ENCODE data around the gene ADGRF5. TPM values are rescaled to one million over a fixed set of nuclear protein-coding genes. Genes with fewer than 3 reads are reported as not detected.
"Not testable (repeated sequence)": the region's sequence is repeated elsewhere in the genome, so short reads cannot be mapped to it uniquely, and the experiment has no call there.

ADGRF5 gene
- total and polyA plus RNA-seq, 12 donors, result 13.3 to 98.5 (median 39.3) TPM

- WGBS, 4 donors, result 93 to 100% (median 97%) methylated on average over 2 of the region's 2 CpGs
- Histone ChIP-seq H3K36me3 (replicated peaks in 1 of 2) (no peaks in the 10 kb centered on the region), H3K9me3 (replicated peaks in 1 of 3) (peaks cover 0 to 4% (median 0%) of the 10 kb centered on the region in 3 donors), H3K4me3 (no peak overlapping the region), H3K27me3 (no peaks in the 10 kb centered on the region), H3K4me1 (replicated peaks in 1 of 2) (no peaks in the 10 kb centered on the region), H3K27ac (no peak overlapping the region)
- no peak for DNase-seq
- intact Hi-C loops (cut with DNase I), result no loop called here
- TF ChIP-seq CTCF (IDR thresholded peaks at IDR 0.05), result no peak
- no peak for TF ChIP-seq POLR2A (IDR thresholded peaks at IDR 0.05)
These were observed 83.7 kb downstream of the ADGRF5 start for GRCh38 chr6:46838033-46838432.

DNA sequence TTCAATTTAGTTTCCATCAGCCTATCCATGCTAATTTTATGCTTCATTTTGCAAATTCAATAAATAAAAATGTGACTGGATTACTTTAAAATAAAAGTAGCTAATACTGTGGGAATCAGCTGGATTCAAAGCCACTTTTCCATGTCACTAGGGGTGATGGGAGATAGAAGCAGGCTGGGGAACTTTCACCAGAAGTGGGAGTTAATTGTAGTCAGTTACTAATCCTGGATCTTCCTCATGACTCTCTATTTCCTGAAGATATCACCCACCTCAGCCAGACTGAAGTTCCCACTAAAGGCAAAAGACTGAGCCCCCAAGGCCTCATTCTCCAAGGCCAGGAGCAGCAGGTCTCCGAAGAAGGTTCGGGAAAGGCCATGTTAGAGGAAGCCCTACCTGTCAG lies 86.7 kb downstream of the ADGRF5 start:
- H3K27ac ChIP-seq; H3K27me3 ChIP-seq; H3K4me1 ChIP-seq (replicated peaks in 1 of 2); DNase-seq; H3K4me3 ChIP-seq; H3K36me3 ChIP-seq (replicated peaks in 1 of 2); intact Hi-C loops (cut with DNase I); H3K9me3 ChIP-seq (replicated peaks in 1 of 3): not testable (repeated sequence)
- whole genome bisulfite sequencing, 4 donors, result 95 to 100% (median 97%) methylated on average over 2 of the region's 2 CpGs; no CpG with 5 or more reads in 1 of the 4 donors

- H3K36me3 ChIP-seq (replicated peaks in 1 of 2); H3K4me3 ChIP-seq; intact Hi-C loops (cut with DNase I); DNase-seq; H3K27me3 ChIP-seq; H3K4me1 ChIP-seq (replicated peaks in 1 of 2); H3K9me3 ChIP-seq (replicated peaks in 1 of 3); H3K27ac ChIP-seq: not testable (repeated sequence)
- 55 to 76% (median 59%) methylated on average over 7 of the region's 7 CpGs for WGBS, 4 donors
These were observed 87.4 kb downstream of the ADGRF5 start for GRCh38 chr6:46834257-46834916.

GRCh38 chr6:46832816-46833215 lies 88.9 kb downstream of the ADGRF5 start:
- 77 to 93% (median 89%) methylated on average over 1 to 3 of the region's 3 CpGs for WGBS, 4 donors
- H3K27ac ChIP-seq, result no peak overlapping the region
- no peaks in the 10 kb centered on the region for H3K9me3 ChIP-seq (replicated peaks in 1 of 3)
- no peaks in the 10 kb centered on the region for H3K27me3 ChIP-seq
- no peak for TF ChIP-seq CTCF (IDR thresholded peaks at IDR 0.05)
- no peak for TF ChIP-seq POLR2A (IDR thresholded peaks at IDR 0.05)
- H3K36me3 ChIP-seq (replicated peaks in 1 of 2), result no peaks in the 10 kb centered on the region
- no peak for DNase-seq
- no peaks in the 10 kb centered on the region for H3K4me1 ChIP-seq (replicated peaks in 1 of 2)
- no peak overlapping the region for H3K4me3 ChIP-seq
- intact Hi-C loops (cut with DNase I), result no loop called here

- H3K27ac ChIP-seq, result no peak overlapping the region
- no peaks in the 10 kb centered on the region for H3K9me3 ChIP-seq (replicated peaks in 1 of 3)
- no peak for TF ChIP-seq CTCF (IDR thresholded peaks at IDR 0.05)
- no peak for TF ChIP-seq POLR2A (IDR thresholded peaks at IDR 0.05)
- intact Hi-C loops (cut with DNase I), result no loop called here
- no peak for DNase-seq
- no peaks in the 10 kb centered on the region for H3K27me3 ChIP-seq
- 59 to 76% (median 68%) methylated on average over 2 of the region's 2 CpGs for WGBS, 4 donors
- no peaks in the 10 kb centered on the region for H3K4me1 ChIP-seq (replicated peaks in 1 of 2)
- H3K36me3 ChIP-seq (replicated peaks in 1 of 2), result no peaks in the 10 kb centered on the region
- no peak overlapping the region for H3K4me3 ChIP-seq
These were observed 92.8 kb downstream of the ADGRF5 start for GRCh38 chr6:46828939-46829338.

All from adrenal gland (tissue), 12 donors.